ENCODE measurements around the gene SEMA5A.

GRCh38 chr5:9390113-9390512 is 155.8 kb downstream of the SEMA5A start:
- TF ChIP-seq CTCF (IDR thresholded peaks at IDR 0.05) (no peak), POLR2A (IDR thresholded peaks at IDR 0.05) (no peak), POLR2AphosphoS5 (IDR thresholded peaks at IDR 0.05; ENCODE audit: insufficient read depth in 1 of 2, low read depth in 1 of 2) (no peak)
